ENCODE results near the gene EPHB1.

EPHB1 gene

GRCh38 chr3:135161425-135161824, 366.4 kb downstream of the EPHB1 start:
- no peak for DNase-seq (ENCODE audit: low read depth)

DNA sequence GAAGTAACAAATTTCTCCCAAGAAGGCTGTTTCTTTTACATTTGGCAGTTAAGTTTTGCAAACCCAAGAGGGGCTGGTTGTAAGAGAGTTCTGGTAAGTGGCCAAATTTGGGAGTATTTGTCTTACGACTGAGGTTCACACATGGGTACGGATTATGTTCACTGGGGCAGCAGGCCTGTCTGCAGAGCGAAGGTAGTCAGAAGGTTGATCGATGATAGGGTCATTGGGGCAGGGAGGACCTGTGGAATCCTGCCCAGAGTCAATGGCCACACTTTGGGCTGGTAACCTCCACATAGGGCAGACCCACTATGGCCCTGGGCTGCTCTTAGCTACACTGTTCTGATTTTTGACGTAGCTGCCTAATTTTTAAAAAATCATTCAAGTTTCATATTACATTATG, 368.6 kb downstream of the EPHB1 start:
- no peak for DNase-seq (ENCODE audit: low read depth)

- no peak for DNase-seq (ENCODE audit: low read depth)
Measured at GRCh38 chr3:135165260-135165659, 370.2 kb downstream of the EPHB1 start.

DNA sequence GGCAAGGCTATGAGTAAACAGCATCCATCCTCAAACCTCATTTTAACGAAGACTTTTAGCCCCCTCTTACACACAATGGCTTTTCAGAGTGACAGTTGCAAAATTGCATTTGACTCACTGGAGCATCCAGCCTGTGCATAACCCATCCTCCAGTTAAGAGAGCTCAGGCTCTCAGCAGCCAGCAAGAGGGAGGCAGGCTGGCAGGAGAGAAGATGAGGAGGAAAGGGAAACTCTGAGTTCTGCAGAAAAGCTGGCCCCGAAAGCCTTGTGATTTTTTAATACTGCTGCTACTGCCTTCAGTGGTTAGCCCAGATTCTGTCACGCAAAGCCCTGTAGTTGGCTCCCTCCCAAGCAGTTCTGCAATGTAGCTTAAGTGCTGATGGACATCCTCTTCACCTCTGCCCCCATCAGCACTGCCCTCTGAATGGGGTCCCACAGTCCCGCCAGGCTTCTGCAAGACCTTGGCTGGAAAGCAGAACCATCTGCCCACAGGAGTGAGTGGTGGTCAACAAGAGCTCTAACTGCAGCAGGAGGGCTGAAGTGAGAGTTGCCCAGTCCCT, 371.3 kb downstream of the EPHB1 start:
- no peak for DNase-seq (ENCODE audit: low read depth)

DNA sequence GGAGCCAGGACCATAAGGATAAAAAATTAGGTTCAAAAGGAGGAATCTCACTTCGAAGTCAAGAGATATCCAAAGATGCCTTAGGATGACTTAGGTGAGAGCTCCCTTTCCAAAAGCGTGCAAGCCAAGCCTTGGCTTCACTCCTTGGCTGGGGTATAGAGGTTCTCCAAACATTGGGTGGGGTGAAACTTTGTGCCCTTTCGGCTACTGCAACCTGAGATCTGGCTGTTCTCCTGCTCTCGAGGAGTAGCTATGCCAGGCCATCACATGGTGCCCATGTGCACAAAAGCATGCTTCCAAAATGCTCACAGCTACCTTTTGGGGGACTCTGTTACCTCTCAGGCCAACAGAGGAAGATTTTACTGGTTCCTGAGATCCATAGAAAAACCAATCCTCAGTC, 373.8 kb downstream of the EPHB1 start:
- no peak for DNase-seq (ENCODE audit: low read depth)

GRCh38 chr3:135169651-135170050, 374.6 kb downstream of the EPHB1 start:
- DNase-seq (ENCODE audit: low read depth) = no peak

DNA sequence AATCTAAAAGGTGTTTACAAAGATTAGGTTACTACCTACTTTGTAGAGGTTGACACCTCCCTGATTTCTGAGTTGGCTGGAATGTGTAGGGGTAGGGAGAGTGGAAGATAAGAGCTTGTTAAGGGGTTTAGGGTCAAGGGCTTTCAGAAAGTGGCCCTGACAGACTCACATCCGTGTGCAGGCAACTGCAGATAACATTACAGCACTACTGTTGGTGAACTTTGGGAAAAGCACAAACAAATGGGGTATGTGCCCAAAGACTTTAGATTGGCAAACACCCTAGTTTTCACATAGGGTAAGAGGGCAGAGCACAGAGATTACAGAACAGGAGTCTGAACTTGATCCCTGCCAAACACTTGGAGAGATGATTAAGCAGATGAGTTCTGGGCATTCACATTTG, 375.7 kb downstream of the EPHB1 start:
- no peak for DNase-seq (ENCODE audit: low read depth)

GRCh38 chr3:135172191-135172869, 377.3 kb downstream of the EPHB1 start:
- DNase-seq (ENCODE audit: low read depth) = no peak

- no peak for DNase-seq (ENCODE audit: low read depth)
Measured at GRCh38 chr3:135175728-135176277, 380.7 kb downstream of the EPHB1 start.

- DNase-seq (ENCODE audit: low read depth) = no peak
Measured at GRCh38 chr3:135176881-135177280, 381.8 kb downstream of the EPHB1 start.

DNA sequence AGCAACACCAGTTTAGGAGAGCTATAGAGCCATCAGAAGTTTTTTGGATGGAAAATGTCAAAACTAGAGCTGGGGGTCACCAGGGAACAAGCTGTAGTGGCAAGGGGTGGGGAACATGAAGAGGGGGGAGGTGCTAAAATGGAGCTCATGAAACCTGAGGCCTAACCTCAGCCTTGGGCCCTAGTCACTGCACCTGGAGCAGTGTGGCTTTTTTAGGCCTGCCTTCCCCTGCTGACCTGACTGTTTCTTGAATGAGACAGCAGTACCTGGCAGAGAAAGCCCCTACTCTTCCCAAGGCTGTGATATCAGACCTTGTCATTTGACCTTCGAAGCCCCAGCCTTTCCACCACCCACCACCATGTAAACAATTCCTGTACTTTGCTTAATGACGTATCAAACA, 383.5 kb downstream of the EPHB1 start:
- no peak for DNase-seq (ENCODE audit: low read depth)

GRCh38 chr3:135181408-135181807, 386.3 kb downstream of the EPHB1 start:
- no peak for DNase-seq (ENCODE audit: low read depth)

DNA sequence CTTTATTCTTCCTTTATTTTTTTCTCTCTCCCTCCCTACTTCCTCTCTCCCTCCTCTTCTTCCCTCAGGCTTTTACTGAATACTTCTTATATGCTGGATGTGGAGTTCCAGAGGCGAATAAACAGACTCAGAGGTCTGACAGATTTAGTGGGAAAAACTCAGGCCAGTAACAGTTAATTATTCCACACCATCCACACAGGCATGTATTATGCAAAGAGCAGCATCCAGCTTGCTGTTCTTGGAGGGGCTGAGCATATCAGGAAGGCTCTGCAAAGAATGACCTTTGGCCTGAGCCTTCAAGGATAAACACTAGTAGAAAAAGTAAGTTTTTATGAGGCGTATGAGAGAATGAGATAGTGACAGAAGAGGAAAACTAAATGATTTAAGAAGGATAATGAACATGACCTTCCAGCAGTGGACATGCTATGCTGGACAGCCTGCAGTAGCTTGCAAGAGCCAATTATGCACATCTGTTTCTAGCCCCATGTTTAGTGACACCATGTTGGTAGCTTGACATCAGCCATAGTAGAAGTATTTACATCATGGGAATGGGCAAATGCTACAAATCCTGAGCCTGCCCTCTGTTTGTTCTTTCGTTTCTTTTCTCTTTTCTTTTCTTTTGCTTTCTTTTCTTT, 387.4 kb downstream of the EPHB1 start:
- DNase-seq (ENCODE audit: low read depth) = no peak

DNA sequence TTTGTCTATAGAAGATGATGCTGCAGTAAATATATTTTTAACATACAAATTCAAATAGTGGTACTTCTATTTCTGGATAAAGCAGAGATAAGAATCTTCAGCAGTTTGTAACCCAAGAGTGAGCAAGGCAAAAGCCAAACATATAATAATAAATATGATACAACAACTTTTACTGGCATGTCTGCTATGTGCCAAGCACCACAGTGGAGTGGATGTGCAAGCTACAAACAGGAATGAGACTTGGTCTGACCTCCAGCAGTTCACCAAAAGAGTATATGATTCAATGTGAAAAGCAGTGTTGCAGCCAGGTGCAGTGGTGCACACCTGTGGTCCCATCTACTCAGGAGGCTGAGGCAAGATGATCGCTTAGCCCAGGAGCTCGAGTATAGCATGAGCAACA, 395.6 kb downstream of the EPHB1 start:
- DNase-seq (ENCODE audit: low read depth) = no peak

- no peak for DNase-seq (ENCODE audit: low read depth)
Measured at GRCh38 chr3:135191708-135192107, 396.6 kb downstream of the EPHB1 start.

DNA sequence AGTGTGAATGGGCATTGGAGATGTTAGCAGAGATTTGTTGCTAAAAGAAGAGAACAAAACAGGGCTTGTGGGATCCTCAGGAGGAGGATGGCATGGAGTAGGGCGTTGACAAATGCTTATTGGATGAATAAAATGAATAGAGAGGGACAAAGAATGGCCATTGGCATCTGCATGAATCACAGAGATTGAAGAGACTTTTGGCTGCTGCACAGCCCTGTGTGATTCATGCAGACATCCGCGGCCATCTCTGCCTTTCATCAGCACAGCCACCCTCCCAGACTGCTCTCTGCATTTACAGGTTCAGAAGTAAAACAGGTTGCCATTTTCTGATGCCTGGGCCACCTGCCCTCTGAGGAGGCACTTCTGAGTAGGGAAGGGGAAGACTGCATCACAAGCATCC, 397.9 kb downstream of the EPHB1 start:
- DNase-seq (ENCODE audit: low read depth) = peak; percentile 10

DNA sequence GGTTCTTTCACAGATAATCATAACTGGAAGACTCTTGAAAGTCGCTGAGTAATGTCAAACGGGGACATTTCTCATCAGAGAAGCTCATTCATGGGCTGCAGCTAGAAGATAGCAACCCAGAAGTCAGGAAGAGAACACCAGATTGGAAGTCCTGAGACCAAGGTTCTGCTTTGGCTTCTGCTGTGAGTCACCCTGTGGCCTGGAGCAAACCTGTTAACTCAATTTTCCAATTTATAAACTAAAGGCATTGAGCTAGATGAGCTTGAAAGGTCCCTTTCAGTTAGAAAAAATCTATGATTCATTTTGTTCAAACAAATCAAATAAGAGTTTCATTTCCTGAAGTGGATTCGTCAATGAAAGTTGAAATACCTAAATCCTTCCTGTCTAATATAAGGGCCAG, 402.2 kb downstream of the EPHB1 start:
- DNase-seq (ENCODE audit: low read depth) = no peak

GRCh38 chr3:135197856-135198255, 402.8 kb downstream of the EPHB1 start:
- no peak for DNase-seq (ENCODE audit: low read depth)

DNA sequence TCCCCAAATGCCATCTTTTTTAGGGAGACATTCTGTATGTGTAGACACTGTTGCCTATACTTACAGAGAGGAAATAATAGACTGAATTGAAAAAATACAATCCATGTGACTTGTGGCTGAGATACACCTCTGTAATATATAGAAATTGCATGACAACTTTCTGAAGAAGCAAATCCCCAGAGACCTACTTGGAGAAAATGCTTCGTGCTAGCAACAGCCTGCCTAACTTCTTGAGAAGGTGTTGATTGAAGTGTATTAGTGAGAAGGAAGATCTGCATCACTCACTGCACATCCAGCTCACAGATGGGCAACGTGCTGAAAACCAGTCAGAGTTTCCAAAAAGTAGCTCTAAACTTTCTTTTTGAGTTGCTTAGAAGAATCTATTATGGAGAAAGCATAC, 404.1 kb downstream of the EPHB1 start:
- DNase-seq (ENCODE audit: low read depth) = no peak

DNA sequence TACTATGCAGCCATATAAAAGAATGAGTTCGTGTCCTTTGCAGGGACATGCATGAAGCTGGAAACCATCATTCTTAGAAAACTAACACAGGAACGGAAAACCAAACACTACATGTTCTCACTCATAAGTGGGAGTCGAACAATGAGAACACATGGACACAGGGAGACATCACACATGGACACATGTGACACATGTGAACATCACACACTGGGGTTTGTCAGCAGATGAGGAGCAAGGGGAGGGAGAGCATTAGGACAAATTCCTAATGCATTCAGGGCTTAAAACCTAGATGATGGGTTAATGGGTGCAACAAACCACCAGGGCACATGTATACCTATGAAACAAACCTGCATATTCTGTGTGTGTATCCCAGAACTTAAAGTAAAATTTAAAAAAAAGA, 408.0 kb downstream of the EPHB1 start:
- DNase-seq (ENCODE audit: low read depth) = no peak

DNA sequence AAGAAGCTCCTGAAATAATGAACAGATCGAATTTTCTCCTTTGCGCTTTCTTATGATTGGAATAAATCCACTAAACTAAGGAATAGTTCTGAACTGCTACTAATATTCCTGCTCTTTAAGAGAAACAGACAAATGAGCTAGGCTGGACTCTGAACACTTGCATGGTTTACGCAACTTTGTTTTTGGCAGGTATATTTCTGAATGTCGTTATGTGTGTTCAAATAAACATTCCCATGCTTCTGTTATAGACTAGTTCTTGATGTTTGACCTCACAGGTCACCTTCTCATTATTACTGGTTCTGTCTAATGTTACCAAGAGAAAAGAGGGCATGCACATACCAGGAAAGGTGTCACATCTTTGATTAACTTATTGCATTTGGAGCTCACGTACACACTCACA, 418.2 kb downstream of the EPHB1 start:
- no peak for DNase-seq (ENCODE audit: low read depth)

- no peak for DNase-seq (ENCODE audit: low read depth)
Measured at GRCh38 chr3:135213822-135214221, 418.8 kb downstream of the EPHB1 start.

DNA sequence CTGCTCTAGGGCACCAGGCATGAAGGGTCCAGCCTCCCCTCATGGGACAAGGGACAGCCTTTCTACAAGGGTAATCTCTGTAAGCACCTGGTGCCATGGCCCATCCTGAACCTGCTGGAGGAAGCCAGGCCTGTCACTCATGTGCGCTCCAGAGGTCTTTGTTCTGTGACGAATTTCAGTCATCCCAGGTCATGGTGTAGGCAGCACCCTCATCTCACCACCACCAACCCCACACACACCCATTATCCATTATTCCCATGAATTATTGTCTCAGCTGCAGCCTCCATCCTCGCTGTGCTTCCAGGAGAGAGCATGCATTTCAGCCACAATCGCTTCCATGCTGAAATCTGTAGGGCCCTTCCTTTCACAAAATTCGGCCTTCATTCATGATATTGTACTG, 419.3 kb downstream of the EPHB1 start:
- no peak for DNase-seq (ENCODE audit: low read depth)

- DNase-seq (ENCODE audit: low read depth) = peak; percentile 11
Measured at GRCh38 chr3:135215516-135215915, 420.5 kb downstream of the EPHB1 start.

Measured in stromal cell of bone marrow (primary cell).